BJ (cell line): Measurements from ENCODE around the gene WWOX. TPM values are rescaled to one million over a fixed set of nuclear protein-coding genes. Genes with fewer than 3 reads are reported as not detected.

Source experiments
- CTCF ChIA-PET: fragments of 350-600 bp; formaldehyde crosslinking; extraction: SDS; loops from one replicate; lab custom pipeline; 2021; ENCODE audit warnings: antibody characterized with exemption, inconsistent platforms; lab: Yijun Ruan, JAX
- POLR2A ChIA-PET: fragments of 300-600 bp; sonication (Branson Sonifier 250); formaldehyde crosslinking; extraction: SDS; loops from one replicate; lab custom pipeline; 2021; ENCODE audit warnings: antibody characterized with exemption; lab: Charles Lee
- DNase-seq: peaks from one replicate; pipeline ENCODE4 v3.0.0-alpha.2; 2011; ENCODE audit warnings: low read depth
- H3K27me3 ChIP-seq: 2 replicates; pipeline ENCODE4 v1.6.0; 2011; ENCODE audit warnings: low read length; ENCODE audit not compliant: control insufficient read depth, insufficient read depth
- H3K36me3 ChIP-seq: 2 replicates; pipeline ENCODE4 v1.5.1; 2011; ENCODE audit warnings: low read length; ENCODE audit not compliant: control insufficient read depth, insufficient read depth
- H3K4me3 ChIP-seq: 2 replicates; pipeline ENCODE4 v1.5.1; 2011; ENCODE audit warnings: low read depth, mild to moderate bottlenecking, control low read depth, low read length
- polyA plus RNA-seq: library from polyadenylated mRNA; depleted of rRNA; stranded (reverse); fragments of >200 nt; gene quantifications from 2 replicates; pipeline ENCODE4 v1.2.3, GENCODE V29; 2011
- TF ChIP-seq, protein P1 (sequence below): IDR thresholded peaks from 2 replicates; pipeline ENCODE4 v1.5.1; 2011; ENCODE audit warnings: low read depth, mild to moderate bottlenecking, control low read depth, inconsistent platforms, low read length, moderate library complexity; ENCODE audit not compliant: insufficient read depth

The WWOX gene
- polyA plus RNA-seq, 1 experiment = 3.1 TPM

DNA sequence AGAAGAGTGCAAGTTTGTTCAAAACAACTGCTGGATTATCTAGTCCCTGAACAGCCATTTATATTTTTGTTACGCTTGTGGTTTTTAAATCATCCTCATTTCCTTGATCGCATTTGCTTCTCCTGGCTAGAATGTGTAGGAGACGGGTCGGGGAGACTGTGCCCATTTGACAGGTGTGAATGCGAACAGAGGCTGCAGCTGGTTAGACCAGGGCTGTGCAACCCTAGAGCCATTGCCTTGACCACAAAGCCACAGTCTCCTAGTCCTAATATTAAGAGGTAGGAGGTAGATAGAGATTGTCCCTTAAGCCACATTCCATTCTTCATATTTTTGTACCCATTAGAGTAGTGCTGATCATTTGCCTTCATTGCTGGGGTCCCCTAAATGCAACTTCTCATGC lies 639.1 kb downstream of the WWOX start:
- H3K4me3 ChIP-seq = no peak overlapping the region
- CTCF ChIA-PET = no interaction called here
- POLR2A ChIA-PET = no interaction called here
- TF ChIP-seq, protein P1, sequence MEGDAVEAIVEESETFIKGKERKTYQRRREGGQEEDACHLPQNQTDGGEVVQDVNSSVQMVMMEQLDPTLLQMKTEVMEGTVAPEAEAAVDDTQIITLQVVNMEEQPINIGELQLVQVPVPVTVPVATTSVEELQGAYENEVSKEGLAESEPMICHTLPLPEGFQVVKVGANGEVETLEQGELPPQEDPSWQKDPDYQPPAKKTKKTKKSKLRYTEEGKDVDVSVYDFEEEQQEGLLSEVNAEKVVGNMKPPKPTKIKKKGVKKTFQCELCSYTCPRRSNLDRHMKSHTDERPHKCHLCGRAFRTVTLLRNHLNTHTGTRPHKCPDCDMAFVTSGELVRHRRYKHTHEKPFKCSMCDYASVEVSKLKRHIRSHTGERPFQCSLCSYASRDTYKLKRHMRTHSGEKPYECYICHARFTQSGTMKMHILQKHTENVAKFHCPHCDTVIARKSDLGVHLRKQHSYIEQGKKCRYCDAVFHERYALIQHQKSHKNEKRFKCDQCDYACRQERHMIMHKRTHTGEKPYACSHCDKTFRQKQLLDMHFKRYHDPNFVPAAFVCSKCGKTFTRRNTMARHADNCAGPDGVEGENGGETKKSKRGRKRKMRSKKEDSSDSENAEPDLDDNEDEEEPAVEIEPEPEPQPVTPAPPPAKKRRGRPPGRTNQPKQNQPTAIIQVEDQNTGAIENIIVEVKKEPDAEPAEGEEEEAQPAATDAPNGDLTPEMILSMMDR = no peak
- H3K27me3 ChIP-seq = no peaks in the 10 kb centered on the region
- no peak for DNase-seq
- no peaks in the 10 kb centered on the region for H3K36me3 ChIP-seq

DNA sequence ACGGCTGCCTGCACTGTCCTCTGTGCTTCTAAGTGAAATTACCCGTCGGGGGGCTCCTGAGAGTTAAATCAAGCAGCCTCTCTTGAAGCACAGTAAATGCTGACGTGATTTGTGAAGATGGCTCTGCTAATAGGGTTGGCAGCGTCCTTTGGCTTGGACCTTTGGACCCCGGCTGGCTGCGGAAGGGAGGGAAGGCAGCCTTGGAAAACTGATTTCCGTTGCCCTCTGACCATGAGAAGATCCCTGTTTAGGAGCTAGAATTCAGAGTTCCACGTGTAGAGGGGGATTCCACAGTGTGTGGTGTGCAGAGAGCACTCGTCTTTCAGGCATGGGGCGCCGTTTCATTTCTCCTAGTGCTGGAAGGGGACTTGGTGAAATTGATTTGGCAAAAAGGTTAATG lies 640.8 kb downstream of the WWOX start:
- ChIA-PET POLR2A (no interaction called here), CTCF (no interaction called here)
- DNase-seq = no peak
- Histone ChIP-seq H3K27me3 (no peaks in the 10 kb centered on the region), H3K4me3 (no peak overlapping the region), H3K36me3 (no peaks in the 10 kb centered on the region)
- TF ChIP-seq, protein P1 = no peak

DNA sequence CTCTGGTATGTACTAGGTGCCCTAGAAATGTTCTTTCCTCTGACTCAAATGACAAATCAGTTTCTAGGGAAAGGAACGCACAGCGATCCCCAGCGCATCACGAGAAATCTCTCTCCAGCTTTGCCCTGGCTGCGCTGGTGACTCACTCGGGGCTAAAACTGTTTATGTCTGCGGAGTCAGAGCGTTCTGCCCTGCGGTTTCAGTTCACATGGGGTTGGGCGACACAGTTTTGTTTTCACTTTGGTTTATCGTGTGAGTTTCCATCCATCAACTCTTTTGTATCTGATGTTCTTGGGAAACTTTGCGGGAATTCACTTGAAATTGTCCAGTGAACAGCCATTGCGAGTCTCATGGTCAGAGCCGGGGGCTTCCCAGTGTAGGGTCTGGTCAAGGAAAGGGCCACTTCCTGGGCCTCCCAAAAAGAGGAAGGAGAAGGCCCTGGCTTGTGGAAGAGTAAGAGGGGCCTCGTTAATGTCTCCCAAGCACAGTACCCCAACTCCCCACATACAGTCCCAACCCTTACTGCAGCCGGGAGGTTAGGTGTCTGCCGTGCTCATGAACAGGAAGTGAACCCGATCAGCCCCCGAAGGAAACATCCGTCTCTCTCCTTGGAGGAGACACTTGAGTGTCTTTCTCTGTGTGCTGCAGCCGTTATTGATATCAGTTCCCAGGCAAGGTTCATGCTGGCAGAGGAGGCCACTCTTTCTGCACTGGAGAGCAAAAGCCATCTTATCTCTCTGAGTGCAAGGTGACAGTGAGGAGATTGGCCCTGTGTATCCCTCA lies 643.2 kb downstream of the WWOX start:
- H3K36me3 ChIP-seq = no peaks in the 10 kb centered on the region
- no peak overlapping the region for H3K4me3 ChIP-seq
- DNase-seq = no peak
- POLR2A ChIA-PET = no interaction called here
- no peaks in the 10 kb centered on the region for H3K27me3 ChIP-seq
- CTCF ChIA-PET = no interaction called here
- TF ChIP-seq, protein P1 = no peak

DNA sequence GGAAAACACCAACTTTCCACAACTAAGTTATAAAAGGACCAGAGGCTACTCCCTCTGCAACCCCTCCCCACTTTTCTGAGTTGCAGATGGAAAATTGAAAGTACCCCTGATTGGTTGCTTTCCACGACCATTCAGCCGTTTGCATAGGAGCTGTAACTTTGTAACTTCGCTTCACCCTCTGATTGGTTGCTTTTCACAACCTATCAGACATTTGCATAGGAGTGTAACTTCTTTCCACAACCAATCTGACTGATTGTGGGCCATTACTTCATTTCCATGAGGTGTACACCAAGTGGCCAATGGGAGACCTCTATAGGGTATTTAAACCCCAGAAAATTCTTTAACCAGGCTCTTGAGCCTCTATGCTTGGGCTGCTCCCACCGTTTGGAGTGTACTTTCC lies 644.1 kb downstream of the WWOX start:
- Histone ChIP-seq H3K4me3 (no peak overlapping the region), H3K27me3 (no peaks in the 10 kb centered on the region), H3K36me3 (no peaks in the 10 kb centered on the region)
- ChIA-PET POLR2A (no interaction called here), CTCF (no interaction called here)
- TF ChIP-seq, protein P1 = no peak
- DNase-seq = no peak

DNA sequence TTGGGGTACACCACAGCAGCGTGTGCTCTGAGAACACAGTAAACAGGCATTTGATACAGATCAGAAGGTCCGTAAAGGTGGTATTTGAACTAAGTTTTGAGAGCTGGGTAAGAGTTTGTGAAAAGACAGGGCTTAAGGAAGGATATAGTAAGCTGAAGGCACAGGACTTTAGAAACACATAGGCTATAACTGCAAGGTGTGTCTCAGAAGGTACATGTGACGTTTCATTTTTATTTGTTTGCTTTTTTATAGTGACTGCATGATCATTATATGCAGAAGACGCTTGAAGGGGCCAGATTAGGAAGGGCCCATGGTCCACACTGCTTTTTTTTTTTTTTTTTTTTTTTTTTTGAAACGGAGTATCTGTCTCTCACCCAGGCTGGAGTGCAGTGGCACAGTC lies 644.6 kb downstream of the WWOX start:
- POLR2A ChIA-PET = no interaction called here
- TF ChIP-seq, protein P1 = no peak
- no peak overlapping the region for H3K4me3 ChIP-seq
- CTCF ChIA-PET = no interaction called here
- no peaks in the 10 kb centered on the region for H3K27me3 ChIP-seq
- H3K36me3 ChIP-seq = no peaks in the 10 kb centered on the region
- no peak for DNase-seq
